ENCODE measurements around the gene POLH.
"Not testable (repeated sequence)": the region's sequence is repeated elsewhere in the genome, so short reads cannot be mapped to it uniquely, and the experiment has no call there.

POLH gene

DNA sequence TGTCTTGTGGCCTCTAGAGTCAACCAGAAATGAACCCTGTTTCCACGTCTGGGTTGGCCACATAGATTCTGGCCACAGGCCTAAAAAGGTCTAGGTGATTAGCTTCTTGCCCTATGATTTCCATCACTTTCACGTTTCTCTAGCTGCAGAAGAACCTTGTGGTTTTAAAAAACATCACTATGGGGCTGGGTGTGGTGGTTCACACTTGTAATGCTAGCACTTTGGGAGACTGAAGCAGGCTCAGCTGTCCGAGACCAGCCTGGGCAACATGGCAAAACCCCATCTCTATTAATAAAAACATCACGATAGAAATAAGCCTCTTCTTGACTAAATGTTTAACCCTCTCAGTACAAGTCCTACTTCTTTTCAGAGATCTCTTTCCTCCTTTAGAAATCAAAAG is 31.5 kb upstream of the POLH start:
- TF ChIP-seq CTCF (IDR thresholded peaks at IDR 0.05; ENCODE audit: insufficient read depth, low read length, poor library complexity, severe bottlenecking), result no peak
- no peaks in the 10 kb centered on the region for H3K27me3 ChIP-seq (replicated peaks; ENCODE audit: control insufficient read depth, insufficient read depth, low read length)
- no peak for DNase-seq (ENCODE audit: extremely low read depth, insufficient read length)
- peaks cover 12% of the 10 kb centered on the region for H3K36me3 ChIP-seq (ENCODE audit: control insufficient read depth, insufficient read depth, low read length)
- H3K4me3 ChIP-seq (replicated peaks; ENCODE audit: low read depth, low read length), result no peak overlapping the region

DNA sequence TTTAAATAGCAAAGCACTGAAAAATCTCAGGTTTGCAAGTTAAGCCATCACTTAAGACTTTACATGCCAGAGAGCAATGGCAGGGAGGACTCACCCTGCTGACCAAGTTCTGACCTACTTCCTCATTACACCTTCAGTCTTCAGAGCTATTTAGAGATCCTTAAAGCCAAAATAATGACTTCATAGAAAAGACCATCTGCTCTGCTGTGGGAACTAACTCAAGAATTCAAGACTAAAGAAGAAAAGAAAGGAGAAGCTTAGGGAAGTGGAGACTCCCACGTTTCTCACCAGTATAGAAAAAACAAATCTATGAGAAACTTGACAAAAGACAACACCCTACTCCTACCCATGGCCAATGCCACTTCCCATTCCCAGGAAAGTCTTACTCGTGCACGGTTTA is 28.8 kb upstream of the POLH start:
- H3K36me3 ChIP-seq (ENCODE audit: control insufficient read depth, insufficient read depth, low read length), result peaks cover 18% of the 10 kb centered on the region
- H3K4me3 ChIP-seq (replicated peaks; ENCODE audit: low read depth, low read length), result no peak overlapping the region
- TF ChIP-seq CTCF (IDR thresholded peaks at IDR 0.05; ENCODE audit: insufficient read depth, low read length, poor library complexity, severe bottlenecking), result no peak
- H3K27me3 ChIP-seq (replicated peaks; ENCODE audit: control insufficient read depth, insufficient read depth, low read length), result no peaks in the 10 kb centered on the region
- no peak for DNase-seq (ENCODE audit: extremely low read depth, insufficient read length)

- not testable (repeated sequence) for H3K27me3 ChIP-seq (replicated peaks; ENCODE audit: control insufficient read depth, insufficient read depth, low read length)
Measured at GRCh38 chr6:43557620-43558019, 18.4 kb upstream of the POLH start.

DNA sequence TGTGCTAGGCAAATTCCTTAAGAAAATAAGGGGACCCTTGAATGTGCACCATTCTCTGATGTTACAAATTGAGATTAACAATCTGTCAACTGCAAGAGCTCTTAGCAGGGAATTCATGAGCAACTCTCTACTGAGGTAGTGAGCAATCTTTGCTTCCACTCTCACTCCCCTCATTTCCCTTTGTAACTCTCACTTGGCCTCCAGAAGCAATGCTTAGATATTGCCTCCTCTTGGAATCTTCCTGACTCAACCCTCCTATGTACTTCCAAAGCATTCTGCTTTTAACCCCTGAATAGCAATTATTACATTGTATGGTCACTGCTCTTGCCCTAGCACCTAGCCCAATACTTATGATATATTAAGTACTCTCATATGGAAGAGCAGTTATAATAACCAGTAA is 16.7 kb upstream of the POLH start:
- DNase-seq (ENCODE audit: extremely low read depth, insufficient read length), result no peak
- H3K4me3 ChIP-seq (replicated peaks; ENCODE audit: low read depth, low read length), result no peak overlapping the region
- H3K27me3 ChIP-seq (replicated peaks; ENCODE audit: control insufficient read depth, insufficient read depth, low read length), result no peaks in the 10 kb centered on the region
- TF ChIP-seq CTCF (IDR thresholded peaks at IDR 0.05; ENCODE audit: insufficient read depth, low read length, poor library complexity, severe bottlenecking), result no peak
- H3K36me3 ChIP-seq (ENCODE audit: control insufficient read depth, insufficient read depth, low read length), result peaks cover 18% of the 10 kb centered on the region

More at GRCh38 chr6:43557620-43558019, 18.4 kb upstream of the POLH start:
- not testable (repeated sequence) for H3K4me3 ChIP-seq (replicated peaks; ENCODE audit: low read depth, low read length); DNase-seq (ENCODE audit: extremely low read depth, insufficient read length)
- H3K36me3 ChIP-seq (ENCODE audit: control insufficient read depth, insufficient read depth, low read length), result peaks cover 16% of the 10 kb centered on the region

DNA sequence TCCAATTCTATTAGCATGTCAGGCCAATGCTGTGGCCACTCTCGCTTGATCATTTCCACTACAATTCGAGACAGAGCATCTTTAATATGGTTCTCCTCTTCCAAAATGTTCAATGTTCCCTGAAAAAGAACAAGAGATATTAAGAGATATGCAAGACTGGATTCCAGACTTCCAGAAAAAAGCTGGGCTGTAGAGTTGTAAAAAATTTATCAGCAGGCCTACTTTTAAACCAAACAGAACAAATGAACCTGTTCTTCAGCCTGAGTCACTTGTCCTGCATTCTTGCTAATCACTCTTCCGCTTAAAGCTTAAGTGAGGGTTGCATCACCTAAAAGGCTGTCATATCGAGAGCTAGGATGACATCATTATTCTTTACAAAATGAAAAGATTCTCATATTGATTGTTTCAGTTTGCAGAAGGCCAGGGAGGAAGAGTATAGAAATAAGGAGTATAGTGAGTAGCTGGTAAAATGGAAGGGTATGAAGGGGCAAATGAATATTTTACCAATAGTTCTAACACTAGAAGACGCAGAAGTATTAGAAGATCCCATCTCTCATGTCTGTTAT is 5.0 kb upstream of the POLH start:
- no peak for TF ChIP-seq CTCF (IDR thresholded peaks at IDR 0.05; ENCODE audit: insufficient read depth, low read length, poor library complexity, severe bottlenecking)
- peak; percentile 22 for DNase-seq (ENCODE audit: extremely low read depth, insufficient read length)
- Histone ChIP-seq H3K4me3 (replicated peaks; ENCODE audit: low read depth, low read length) (no peak overlapping the region), H3K36me3 (ENCODE audit: control insufficient read depth, insufficient read depth, low read length) (peaks cover 12% of the 10 kb centered on the region), H3K27me3 (replicated peaks; ENCODE audit: control insufficient read depth, insufficient read depth, low read length) (no peaks in the 10 kb centered on the region)

- Histone ChIP-seq H3K27me3 (replicated peaks; ENCODE audit: control insufficient read depth, insufficient read depth, low read length) (no peaks in the 10 kb centered on the region), H3K36me3 (ENCODE audit: control insufficient read depth, insufficient read depth, low read length) (peaks cover 8% of the 10 kb centered on the region), H3K4me3 (replicated peaks; ENCODE audit: low read depth, low read length) (no peak overlapping the region)
- TF ChIP-seq CTCF (IDR thresholded peaks at IDR 0.05; ENCODE audit: insufficient read depth, low read length, poor library complexity, severe bottlenecking), result no peak
- no peak for DNase-seq (ENCODE audit: extremely low read depth, insufficient read length)
Measured at GRCh38 chr6:43572015-43572414, 4.0 kb upstream of the POLH start.
